Measurements from ENCODE around the gene CEMIP. TPM values are rescaled to one million over a fixed set of nuclear protein-coding genes. Genes with fewer than 3 reads are reported as not detected.

The CEMIP gene
- total RNA-seq, 4 donors from 2014 or later = 0.27 to 0.32 TPM; not detected in 2

GRCh38 chr15:80904998-80905397, 125.8 kb downstream of the CEMIP start:
- Histone ChIP-seq H3K9me3 (no peaks in the 10 kb centered on the region), H3K4me3 (no peak overlapping the region), H3K27ac (no peak overlapping the region), H3K4me1 (no peaks in the 10 kb centered on the region), H3K36me3 (no peaks in the 10 kb centered on the region), H3K27me3 (no peaks in the 10 kb centered on the region)
- TF ChIP-seq POLR2A (IDR thresholded peaks at IDR 0.05) = no peak
- TF ChIP-seq CTCF (IDR thresholded peaks at IDR 0.05) = no peak
- TF ChIP-seq POLR2AphosphoS5 (IDR thresholded peaks at IDR 0.05) = no peak
- no peak for TF ChIP-seq EP300 (IDR thresholded peaks at IDR 0.05; ENCODE audit: low read depth)
- no peak for DNase-seq
- intact Hi-C loops (cut with DNase I; ENCODE audit: low total_unique reads) (no loop called here), in situ Hi-C loops (cut with MboI; ENCODE audit: low pct_ligation_motif_present in 1 of 4, low pct_unique_long_range_greater_than_20kb in 1 of 4, low sequenced_read_pairs in 3 of 4) (no loop called here)
- 87 to 100% methylated on average over 1 to 5 of the region's 5 CpGs for WGBS, 2 donors (ENCODE audit: low coverage in 1 of 2)

- in situ Hi-C loops (cut with MboI; ENCODE audit: low pct_ligation_motif_present in 1 of 4, low pct_unique_long_range_greater_than_20kb in 1 of 4, low sequenced_read_pairs in 3 of 4) = no loop called here
- 87% methylated on average over 11 of the region's 11 CpGs; no CpG with 5 or more reads in 1 of the 2 donors for WGBS, 2 donors (ENCODE audit: low coverage in 1 of 2)
Observed at GRCh38 chr15:80906159-80906766, 127.1 kb downstream of the CEMIP start.

GRCh38 chr15:80911821-80912220, 132.7 kb downstream of the CEMIP start:
- intact Hi-C loops (cut with DNase I; ENCODE audit: low total_unique reads) (no loop called here), in situ Hi-C loops (cut with MboI; ENCODE audit: low pct_ligation_motif_present in 1 of 4, low pct_unique_long_range_greater_than_20kb in 1 of 4, low sequenced_read_pairs in 3 of 4) (no loop called here)
- Histone ChIP-seq H3K4me1 (peaks cover 0 to 10% (median 0%) of the 10 kb centered on the region in 4 donors), H3K36me3 (no peaks in the 10 kb centered on the region), H3K9me3 (no peaks in the 10 kb centered on the region), H3K4me3 (no peak overlapping the region), H3K27me3 (no peaks in the 10 kb centered on the region), H3K27ac (no peak overlapping the region)
- peak; percentile 15 for DNase-seq
- WGBS, 2 donors (ENCODE audit: low coverage in 1 of 2) = 79% methylated on average over 1 of the region's 1 CpG; no CpG with 5 or more reads in 1 of the 2 donors
- TF ChIP-seq POLR2A (IDR thresholded peaks at IDR 0.05) = no peak
- TF ChIP-seq CTCF (IDR thresholded peaks at IDR 0.05) = no peak
- TF ChIP-seq EP300 (IDR thresholded peaks at IDR 0.05; ENCODE audit: low read depth) = no peak
- no peak for TF ChIP-seq POLR2AphosphoS5 (IDR thresholded peaks at IDR 0.05)

More at GRCh38 chr15:80906159-80906766, 127.1 kb downstream of the CEMIP start:
- H3K4me3 ChIP-seq = no peak overlapping the region
- no peaks in the 10 kb centered on the region for H3K27me3 ChIP-seq
- intact Hi-C loops (cut with DNase I; ENCODE audit: low total_unique reads) = no loop called here
- no peaks in the 10 kb centered on the region for H3K4me1 ChIP-seq
- H3K36me3 ChIP-seq = no peaks in the 10 kb centered on the region
- no peak for TF ChIP-seq POLR2AphosphoS5 (IDR thresholded peaks at IDR 0.05)
- H3K27ac ChIP-seq = no peak overlapping the region
- H3K9me3 ChIP-seq = no peaks in the 10 kb centered on the region
- DNase-seq = no peak

GRCh38 chr15:80912673-80913072, 133.5 kb downstream of the CEMIP start:
- Histone ChIP-seq H3K36me3 (no peaks in the 10 kb centered on the region), H3K9me3 (no peaks in the 10 kb centered on the region), H3K4me1 (peaks cover 0 to 10% (median 0%) of the 10 kb centered on the region in 4 donors), H3K27ac (no peak overlapping the region), H3K4me3 (no peak overlapping the region), H3K27me3 (no peaks in the 10 kb centered on the region)
- DNase-seq = no peak
- WGBS, 2 donors (ENCODE audit: low coverage in 1 of 2) = 83% methylated on average over 6 of the region's 6 CpGs; no CpG with 5 or more reads in 1 of the 2 donors
- in situ Hi-C loops (cut with MboI; ENCODE audit: low pct_ligation_motif_present in 1 of 4, low pct_unique_long_range_greater_than_20kb in 1 of 4, low sequenced_read_pairs in 3 of 4) (no loop called here), intact Hi-C loops (cut with DNase I; ENCODE audit: low total_unique reads) (no loop called here)
- TF ChIP-seq CTCF (IDR thresholded peaks at IDR 0.05) = no peak
- no peak for TF ChIP-seq POLR2AphosphoS5 (IDR thresholded peaks at IDR 0.05)
- no peak for TF ChIP-seq EP300 (IDR thresholded peaks at IDR 0.05; ENCODE audit: low read depth)
- TF ChIP-seq POLR2A (IDR thresholded peaks at IDR 0.05) = no peak

- no peaks in the 10 kb centered on the region for H3K27me3 ChIP-seq
- in situ Hi-C loops (cut with MboI; ENCODE audit: low pct_ligation_motif_present in 1 of 4, low pct_unique_long_range_greater_than_20kb in 1 of 4, low sequenced_read_pairs in 3 of 4) = no loop called here
- H3K9me3 ChIP-seq = no peaks in the 10 kb centered on the region
- H3K4me3 ChIP-seq = no peak overlapping the region
- WGBS, 2 donors (ENCODE audit: low coverage in 1 of 2) = 80 to 86% methylated on average over 5 of the region's 5 CpGs
- intact Hi-C loops (cut with DNase I; ENCODE audit: low total_unique reads) = no loop called here
- peaks cover 0 to 10% (median 0%) of the 10 kb centered on the region in 4 donors for H3K4me1 ChIP-seq
- H3K36me3 ChIP-seq = no peaks in the 10 kb centered on the region
- H3K27ac ChIP-seq = no peak overlapping the region
- no peak for TF ChIP-seq POLR2AphosphoS5 (IDR thresholded peaks at IDR 0.05)
- TF ChIP-seq CTCF (IDR thresholded peaks at IDR 0.05) = no peak
- TF ChIP-seq EP300 (IDR thresholded peaks at IDR 0.05; ENCODE audit: low read depth) = no peak
- TF ChIP-seq POLR2A (IDR thresholded peaks at IDR 0.05) = no peak
- DNase-seq = no peak
Observed at GRCh38 chr15:80913541-80913940, 134.4 kb downstream of the CEMIP start.

Data from transverse colon (tissue), 4 donors.